Neural progenitor cell (in vitro differentiated cells): ENCODE measurements around the gene SCN1B. TPM values are rescaled to one million over a fixed set of nuclear protein-coding genes. Genes with fewer than 3 reads are reported as not detected.

ENCODE experiments used
- DNase-seq: peaks from one replicate; pipeline ENCODE4 v3.0.0-alpha.2; 2016; ENCODE audit warnings: low spot score
- H2AFZ ChIP-seq: fragments of 200-600 bp; sonication (generic); replicated peaks from 2 replicates; pipeline ENCODE4 v1.6.1; 2016; ENCODE audit warnings: antibody characterized with exemption
- H3F3A ChIP-seq: fragments of 200-600 bp; sonication (generic); 2 replicates; pipeline ENCODE4 v1.6.1; 2016; ENCODE audit warnings: antibody characterized with exemption, low read depth
- H3K27ac ChIP-seq: fragments of 200-600 bp; sonication (generic); 2 replicates; pipeline ENCODE4 v1.5.1; 2016; ENCODE audit warnings: mild to moderate bottlenecking
- H3K27me3 ChIP-seq: fragments of 200-600 bp; sonication (generic); 2 replicates; pipeline ENCODE4 v1.6.1; 2016; ENCODE audit warnings: mild to moderate bottlenecking, moderate library complexity
- H3K36me3 ChIP-seq: fragments of 200-600 bp; sonication (generic); 2 replicates; pipeline ENCODE4 v1.5.1; 2016
- H3K4me1 ChIP-seq: fragments of 200-600 bp; sonication (generic); 2 replicates; pipeline ENCODE4 v1.6.1; 2016; ENCODE audit warnings: mixed run types
- H3K4me2 ChIP-seq: fragments of 200-600 bp; sonication (generic); 2 replicates; pipeline ENCODE4 v1.6.1; 2016
- H3K4me3 ChIP-seq: fragments of 200-600 bp; sonication (generic); 2 replicates; pipeline ENCODE4 v1.5.1; 2016
- H3K79me2 ChIP-seq: fragments of 200-600 bp; sonication (generic); 2 replicates; pipeline ENCODE4 v1.6.1; 2016; ENCODE audit warnings: low read depth
- H3K9ac ChIP-seq: fragments of 200-600 bp; sonication (generic); 2 replicates; pipeline ENCODE4 v1.6.1; 2016
- H3K9me3 ChIP-seq: fragments of 200-600 bp; sonication (generic); 2 replicates; pipeline ENCODE4 v1.5.1; 2016; ENCODE audit warnings: low read depth
- H4K20me1 ChIP-seq: fragments of 200-600 bp; sonication (generic); 2 replicates; pipeline ENCODE4 v1.6.1; 2016; ENCODE audit warnings: low read depth
- H3K27ac Mint-ChIP-seq: 3 replicates; pipeline ENCODE4 v1.8.0; 2021; ENCODE audit warnings: mixed read lengths
- H3K27me3 Mint-ChIP-seq: 2 replicates; pipeline ENCODE4 v1.8.0; 2022; ENCODE audit warnings: low read depth, mild to moderate bottlenecking, inconsistent platforms, moderate library complexity, mixed read lengths; ENCODE audit not compliant: insufficient read depth
- H3K36me3 Mint-ChIP-seq: 3 replicates; pipeline ENCODE4 v1.8.0; 2021; ENCODE audit warnings: mixed read lengths
- H3K4me1 Mint-ChIP-seq: 3 replicates; pipeline ENCODE4 v1.8.0; 2021; ENCODE audit warnings: mixed read lengths
- H3K4me3 Mint-ChIP-seq: 3 replicates; pipeline ENCODE4 v1.8.0; 2021; ENCODE audit warnings: mild to moderate bottlenecking, moderate library complexity, mixed read lengths
- H3K9me3 Mint-ChIP-seq: 3 replicates; pipeline ENCODE4 v1.8.0; 2020; ENCODE audit warnings: mixed read lengths
- CTCF ChIP-seq: fragments of 200-600 bp; sonication (generic); IDR thresholded peaks from 2 replicates; pipeline ENCODE4 v1.5.1; 2017; ENCODE audit warnings: antibody characterized with exemption, mild to moderate bottlenecking
- EZH2 ChIP-seq: fragments of 200-600 bp; sonication (generic); IDR thresholded peaks from 2 replicates; pipeline ENCODE4 v1.6.1; 2017; ENCODE audit warnings: antibody characterized with exemption, mild to moderate bottlenecking, moderate library complexity
- EZH2phosphoT487 ChIP-seq: fragments of 200-600 bp; sonication (generic); IDR thresholded peaks from 2 replicates; pipeline ENCODE4 v1.6.1; 2017; ENCODE audit warnings: antibody characterized with exemption
- total RNA-seq: library from RNA; depleted of rRNA; stranded (reverse); fragments of >200 nt; gene quantifications from 2 replicates; pipeline ENCODE4 v1.2.3, GENCODE V29; 2015; ENCODE audit warnings: low replicate concordance

SCN1B gene
- total RNA-seq, 1 donor from 2014 or later: 2.2 TPM

- no peak overlapping the region for H3K27ac Mint-ChIP-seq
- H3K4me3 ChIP-seq: no peak overlapping the region
- H3K4me3 Mint-ChIP-seq: no peak overlapping the region
Measured at GRCh38 chr19:35081201-35081600, 50.9 kb downstream of the SCN1B start.

GRCh38 chr19:35083691-35084508 lies 53.6 kb downstream of the SCN1B start:
- no peaks in the 10 kb centered on the region for H3K79me2 ChIP-seq
- H4K20me1 ChIP-seq: no peaks in the 10 kb centered on the region
- no peak overlapping the region for H3K27ac Mint-ChIP-seq
- peaks cover 8% of the 10 kb centered on the region for H3K27me3 Mint-ChIP-seq
- no peak overlapping the region for H3K4me3 ChIP-seq
- no peak overlapping the region for H3K9ac ChIP-seq
- no peaks in the 10 kb centered on the region for H3K36me3 Mint-ChIP-seq
- no peak overlapping the region for H3K27ac ChIP-seq
- DNase-seq: no peak
- H3K27me3 ChIP-seq: no peaks in the 10 kb centered on the region
- H3K4me1 Mint-ChIP-seq: no peaks in the 10 kb centered on the region
- no peaks in the 10 kb centered on the region for H3K4me1 ChIP-seq
- H3K9me3 ChIP-seq: no peaks in the 10 kb centered on the region
- H3K4me3 Mint-ChIP-seq: no peak overlapping the region
- H2AFZ ChIP-seq: no peak overlapping the region
- no peak for TF ChIP-seq EZH2
- no peak for TF ChIP-seq CTCF
- no peak for TF ChIP-seq EZH2phosphoT487
- H3K36me3 ChIP-seq: no peaks in the 10 kb centered on the region
- H3F3A ChIP-seq: no peaks in the 10 kb centered on the region
- peaks cover 4% of the 10 kb centered on the region for H3K9me3 Mint-ChIP-seq
- H3K4me2 ChIP-seq: no peak overlapping the region

More at GRCh38 chr19:35081201-35081600, 50.9 kb downstream of the SCN1B start:
- TF ChIP-seq EZH2phosphoT487 (no peak), EZH2 (no peak), CTCF (no peak)
- Mint-ChIP-seq H3K36me3 (no peaks in the 10 kb centered on the region), H3K9me3 (peaks cover 4% of the 10 kb centered on the region), H3K4me1 (no peaks in the 10 kb centered on the region), H3K27me3 (peaks cover 6% of the 10 kb centered on the region)
- no peak for DNase-seq
- Histone ChIP-seq H3K79me2 (no peaks in the 10 kb centered on the region), H3K9ac (no peak overlapping the region), H3K36me3 (no peaks in the 10 kb centered on the region), H4K20me1 (no peaks in the 10 kb centered on the region), H2AFZ (no peak overlapping the region), H3K4me2 (no peak overlapping the region), H3K27ac (no peak overlapping the region), H3F3A (no peaks in the 10 kb centered on the region), H3K4me1 (no peaks in the 10 kb centered on the region), H3K27me3 (no peaks in the 10 kb centered on the region), H3K9me3 (no peaks in the 10 kb centered on the region)

GRCh38 chr19:35084509-35084762 lies 54.2 kb downstream of the SCN1B start:
- H3K4me2 ChIP-seq: no peak overlapping the region
- H3K9ac ChIP-seq: no peak overlapping the region
- H3K9me3 ChIP-seq: no peaks in the 10 kb centered on the region
- no peak for TF ChIP-seq CTCF
- TF ChIP-seq EZH2phosphoT487: no peak
- no peak for TF ChIP-seq EZH2
- Mint-ChIP-seq H3K9me3 (peaks cover 4% of the 10 kb centered on the region), H3K36me3 (no peaks in the 10 kb centered on the region), H3K27me3 (peaks cover 8% of the 10 kb centered on the region), H3K27ac (no peak overlapping the region), H3K4me3 (no peak overlapping the region), H3K4me1 (no peaks in the 10 kb centered on the region)
- no peak for DNase-seq
- H3F3A ChIP-seq: no peaks in the 10 kb centered on the region
- no peaks in the 10 kb centered on the region for H3K36me3 ChIP-seq
- H3K4me3 ChIP-seq: no peak overlapping the region
- H3K27me3 ChIP-seq: no peaks in the 10 kb centered on the region
- no peaks in the 10 kb centered on the region for H3K79me2 ChIP-seq
- H3K27ac ChIP-seq: no peak overlapping the region
- no peaks in the 10 kb centered on the region for H4K20me1 ChIP-seq
- H2AFZ ChIP-seq: no peak overlapping the region
- H3K4me1 ChIP-seq: no peaks in the 10 kb centered on the region
